ENCODE measurements around the gene MAP7. TPM values are rescaled to one million over a fixed set of nuclear protein-coding genes. Genes with fewer than 3 reads are reported as not detected.
"Not testable (repeated sequence)": the region's sequence is repeated elsewhere in the genome, so short reads cannot be mapped to it uniquely, and the experiment has no call there.

Gene MAP7
- total RNA-seq, 1 donor from 2014 or later = 0.35 TPM

DNA sequence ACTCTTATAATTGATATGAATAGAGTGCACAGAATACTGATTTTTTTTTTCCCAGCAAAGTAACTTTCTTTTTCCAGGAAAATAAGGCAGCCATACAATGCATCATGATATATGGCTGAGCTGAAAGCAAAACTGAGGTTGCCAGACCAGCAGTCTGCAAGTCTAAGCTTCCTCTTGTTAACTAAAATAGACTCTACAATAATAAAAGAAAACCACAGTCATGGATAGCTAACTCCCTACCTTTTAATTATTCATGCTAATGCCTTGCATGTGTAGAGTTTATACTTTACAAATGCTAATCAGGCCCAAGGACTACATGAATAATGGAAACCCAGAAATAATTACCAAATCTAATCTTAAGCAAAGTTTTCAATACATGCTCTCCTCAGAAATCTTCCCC, 47.4 kb downstream of the MAP7 start:
- POLR2A ChIA-PET = no interaction called here
- Mint-ChIP-seq H3K4me3 (peak overlapping the region; percentile 32), H3K27ac (no peak overlapping the region)

DNA sequence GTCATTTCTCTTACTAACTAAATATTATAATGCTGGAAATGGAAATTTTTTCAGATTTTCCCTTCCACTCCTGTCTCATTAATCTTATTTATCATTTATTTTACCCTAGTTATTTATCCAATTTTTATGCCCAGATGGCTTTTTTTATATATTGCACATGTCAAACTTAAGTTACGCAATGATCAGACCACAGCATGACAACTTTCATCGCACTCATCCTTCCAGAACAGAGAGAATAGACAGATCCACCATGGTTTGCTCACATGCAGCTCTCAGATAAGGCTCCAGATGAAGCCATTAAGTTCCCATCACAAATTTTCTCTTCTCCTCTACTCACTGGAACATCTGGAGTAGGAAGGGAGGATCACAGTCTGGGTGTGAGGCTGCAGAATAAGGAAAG, 48.7 kb downstream of the MAP7 start:
- intact Hi-C loops (cut with micrococcal nuclease) = no loop called here
- Mint-ChIP-seq H3K4me3 (no peak overlapping the region), H3K9me3 (no peaks in the 10 kb centered on the region), H3K27ac (no peak overlapping the region), H3K4me1 (peaks cover 18% of the 10 kb centered on the region), H3K27me3 (peaks cover 2% of the 10 kb centered on the region), H3K36me3 (ENCODE audit: low read depth) (no peaks in the 10 kb centered on the region)
- no peak for DNase-seq
- TF ChIP-seq, protein P1, sequence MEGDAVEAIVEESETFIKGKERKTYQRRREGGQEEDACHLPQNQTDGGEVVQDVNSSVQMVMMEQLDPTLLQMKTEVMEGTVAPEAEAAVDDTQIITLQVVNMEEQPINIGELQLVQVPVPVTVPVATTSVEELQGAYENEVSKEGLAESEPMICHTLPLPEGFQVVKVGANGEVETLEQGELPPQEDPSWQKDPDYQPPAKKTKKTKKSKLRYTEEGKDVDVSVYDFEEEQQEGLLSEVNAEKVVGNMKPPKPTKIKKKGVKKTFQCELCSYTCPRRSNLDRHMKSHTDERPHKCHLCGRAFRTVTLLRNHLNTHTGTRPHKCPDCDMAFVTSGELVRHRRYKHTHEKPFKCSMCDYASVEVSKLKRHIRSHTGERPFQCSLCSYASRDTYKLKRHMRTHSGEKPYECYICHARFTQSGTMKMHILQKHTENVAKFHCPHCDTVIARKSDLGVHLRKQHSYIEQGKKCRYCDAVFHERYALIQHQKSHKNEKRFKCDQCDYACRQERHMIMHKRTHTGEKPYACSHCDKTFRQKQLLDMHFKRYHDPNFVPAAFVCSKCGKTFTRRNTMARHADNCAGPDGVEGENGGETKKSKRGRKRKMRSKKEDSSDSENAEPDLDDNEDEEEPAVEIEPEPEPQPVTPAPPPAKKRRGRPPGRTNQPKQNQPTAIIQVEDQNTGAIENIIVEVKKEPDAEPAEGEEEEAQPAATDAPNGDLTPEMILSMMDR (IDR thresholded peaks at IDR 0.05) = no peak
- ChIA-PET POLR2A (no interaction called here), CTCF (no interaction called here)
- no peak for ATAC-seq (ENCODE audit: low read depth)

More for the DNA sequence above, 47.4 kb downstream of the MAP7 start:
- DNase-seq = no peak
- Mint-ChIP-seq H3K4me1 (peaks cover 18% of the 10 kb centered on the region), H3K36me3 (ENCODE audit: low read depth) (no peaks in the 10 kb centered on the region), H3K27me3 (peaks cover 1% of the 10 kb centered on the region), H3K9me3 (no peaks in the 10 kb centered on the region)
- CTCF ChIA-PET = no interaction called here
- intact Hi-C loops (cut with micrococcal nuclease) = no loop called here
- ATAC-seq (ENCODE audit: low read depth) = no peak
- TF ChIP-seq, protein P1 (IDR thresholded peaks at IDR 0.05) = no peak

DNA sequence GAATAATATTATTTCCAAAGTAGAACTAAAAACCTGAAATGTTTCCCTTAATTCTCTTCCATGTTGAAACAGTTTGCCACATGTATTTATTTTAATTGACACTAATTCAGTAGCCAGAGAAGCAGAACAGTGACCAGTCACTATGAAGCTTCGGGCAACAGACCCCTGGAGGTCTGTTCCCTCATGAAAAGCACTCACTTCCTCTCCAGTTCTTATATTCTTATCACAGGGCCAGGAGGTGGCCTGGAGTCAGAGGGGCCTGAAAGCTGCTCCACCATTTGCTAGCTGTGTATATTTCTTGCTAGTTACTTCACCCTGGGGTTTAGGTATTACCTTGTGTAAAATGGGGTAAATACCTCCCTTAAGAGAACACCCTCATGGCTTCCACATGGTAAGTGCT, 49.1 kb downstream of the MAP7 start:
- TF ChIP-seq, protein P1 (IDR thresholded peaks at IDR 0.05) = no peak
- H3K9me3 Mint-ChIP-seq = no peaks in the 10 kb centered on the region
- H3K4me3 Mint-ChIP-seq = no peak overlapping the region
- ATAC-seq (ENCODE audit: low read depth) (no peak), DNase-seq (no peak)
- H3K4me1 Mint-ChIP-seq = peaks cover 18% of the 10 kb centered on the region
- ChIA-PET CTCF (no interaction called here), POLR2A (no interaction called here)
- no peaks in the 10 kb centered on the region for H3K36me3 Mint-ChIP-seq (ENCODE audit: low read depth)
- H3K27me3 Mint-ChIP-seq = peaks cover 2% of the 10 kb centered on the region
- H3K27ac Mint-ChIP-seq = no peak overlapping the region
- intact Hi-C loops (cut with micrococcal nuclease) = no loop called here

- Mint-ChIP-seq H3K27me3 (peaks cover 2% of the 10 kb centered on the region), H3K4me1 (peaks cover 18% of the 10 kb centered on the region), H3K4me3 (no peak overlapping the region), H3K36me3 (ENCODE audit: low read depth) (no peaks in the 10 kb centered on the region), H3K27ac (no peak overlapping the region), H3K9me3 (no peaks in the 10 kb centered on the region)
- ChIA-PET POLR2A (no interaction called here), CTCF (no interaction called here)
- no peak for ATAC-seq (ENCODE audit: low read depth)
- intact Hi-C loops (cut with micrococcal nuclease) = no loop called here
- no peak for DNase-seq
- TF ChIP-seq, protein P1 (IDR thresholded peaks at IDR 0.05) = no peak
These were observed 49.8 kb downstream of the MAP7 start for GRCh38 chr6:136500414-136500813.

GRCh38 chr6:136499370-136499769, 50.9 kb downstream of the MAP7 start:
- Mint-ChIP-seq H3K27me3 (peaks cover 2% of the 10 kb centered on the region), H3K9me3 (no peaks in the 10 kb centered on the region), H3K4me1 (peaks cover 18% of the 10 kb centered on the region), H3K36me3 (ENCODE audit: low read depth) (no peaks in the 10 kb centered on the region), H3K27ac (no peak overlapping the region), H3K4me3 (no peak overlapping the region)
- TF ChIP-seq, protein P1 (IDR thresholded peaks at IDR 0.05) = no peak
- intact Hi-C loops (cut with micrococcal nuclease) = no loop called here
- ChIA-PET CTCF (no interaction called here), POLR2A (no interaction called here)
- no peak for DNase-seq
- ATAC-seq (ENCODE audit: low read depth) = no peak

DNA sequence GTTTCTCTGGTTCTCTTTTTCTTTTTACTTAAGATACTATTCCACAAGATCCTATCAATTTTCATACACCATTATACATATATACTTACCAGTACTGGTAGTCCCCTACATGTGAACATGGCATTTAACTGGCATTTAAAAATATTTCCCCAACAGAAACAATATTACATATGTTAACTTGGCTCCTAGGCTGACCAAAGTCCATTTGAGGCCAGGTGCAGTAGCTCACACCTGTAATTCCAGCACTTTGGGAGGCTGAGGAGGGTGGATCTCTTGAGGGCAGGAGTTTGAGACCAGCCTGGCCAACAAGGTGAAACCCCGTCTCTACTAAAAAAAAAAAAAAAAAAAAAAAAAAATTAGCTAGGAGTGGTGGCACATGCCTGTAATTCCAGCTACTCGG, 53.8 kb downstream of the MAP7 start:
- CTCF ChIA-PET, H3K27ac Mint-ChIP-seq: not testable (repeated sequence)

More for the DNA sequence above, 53.8 kb downstream of the MAP7 start:
- ATAC-seq (ENCODE audit: low read depth); H3K36me3 Mint-ChIP-seq (ENCODE audit: low read depth); H3K9me3 Mint-ChIP-seq; DNase-seq; H3K27me3 Mint-ChIP-seq; H3K4me3 Mint-ChIP-seq; intact Hi-C loops (cut with micrococcal nuclease); H3K4me1 Mint-ChIP-seq: not testable (repeated sequence)
- POLR2A ChIA-PET = interaction anchor here (0.6 kb wide), 1 partner anchor 18 kb away, joined by 4 read pairs; no protein-coding TSS in a partner anchor

All from activated B cell treated with CpG ODN at 0.5 μM for 24 hours (primary cell).